Kidney (tissue), 14 donors: ENCODE measurements around the gene ZPBP2. TPM values are rescaled to one million over a fixed set of nuclear protein-coding genes. Genes with fewer than 3 reads are reported as not detected.
A peak's percentile ranks its signal among the peaks of the same experiment; 100 is the strongest.

ENCODE experiments used
- DNase-seq, 5 donors: peaks; one replicate each; pipeline ENCODE4 v3.0.0-alpha.2; 2013 to 2020
- FAIRE-seq: peaks from 2 replicates; lab custom pipeline; 2012; peaks lifted over from hg19 to GRCh38; lab: Jason Lieb, UNC
- H3K27ac ChIP-seq, 2 donors: one replicate each; pipeline ENCODE4 v1.7.0; 2013; ENCODE audit warnings: low read depth in 2 of 2, low read length in 2 of 2, inconsistent platforms in 1 of 2
- H3K27me3 ChIP-seq: one replicate; pipeline ENCODE4 v1.7.1; 2013; ENCODE audit warnings: low read length, inconsistent platforms; ENCODE audit not compliant: control insufficient read depth, insufficient read depth
- H3K36me3 ChIP-seq, 3 donors: one replicate each; pipeline versions ENCODE4 v1.7.0 to v1.7.1; 2013; ENCODE audit warnings: low read length in 3 of 3, control low read depth in 1 of 3, inconsistent platforms in 1 of 3; ENCODE audit not compliant: insufficient read depth in 3 of 3, control insufficient read depth in 2 of 3
- H3K4me1 ChIP-seq, 3 donors: one replicate each; pipeline versions ENCODE4 v1.7.0 to v1.7.1; 2013; ENCODE audit warnings: low read length in 3 of 3, inconsistent platforms in 1 of 3, low read depth in 1 of 3; ENCODE audit not compliant: control insufficient read depth in 2 of 3, insufficient read depth in 2 of 3
- H3K4me3 ChIP-seq, 3 donors: one replicate each; pipeline versions ENCODE4 v1.7.0 to v1.8.1; 2013; ENCODE audit warnings: low read length in 3 of 3, control low read depth in 1 of 3, inconsistent platforms in 1 of 3
- H3K9ac ChIP-seq, 3 donors: one replicate each; pipeline versions ENCODE4 v1.7.0 to v1.7.1; 2013; ENCODE audit warnings: low read length in 3 of 3, control low read depth in 1 of 3, inconsistent platforms in 1 of 3
- H3K9me3 ChIP-seq, 3 donors: one replicate each; pipeline versions ENCODE4 v1.7.0 to v1.7.1; 2013; ENCODE audit warnings: low read length in 3 of 3, control low read depth in 1 of 3, inconsistent platforms in 1 of 3; ENCODE audit not compliant: control insufficient read depth in 2 of 3, insufficient read depth in 1 of 3
- intact Hi-C: fragments of 100-400 bp; cut with DNase I; formaldehyde crosslinking; loops from one replicate; pipeline ENCODE4 v1.11.1; 2022
- polyA plus RNA-seq: library from polyadenylated mRNA; stranded (reverse); fragments of 350-450 nt; fragmentation: Illumina TruSeq; extraction: RNeasy Lipid Tissue Mini Kit (QIAGEN cat#74804); gene quantifications from one replicate; pipeline ENCODE4 v1.2.3, GENCODE V29; 2014; ENCODE audit warnings: low read depth, low replicate concordance; ENCODE audit not compliant: insufficient read depth
- total RNA-seq: library from RNA; stranded (reverse); fragmentation: NEBNext Ultra II Directional; extraction: Animal tissue kit (Norgen Biotek cat#: 25700); gene quantifications from one replicate; pipeline ENCODE4 v1.2.1, GENCODE V29; 2021
- TF ChIP-seq, protein P1 (sequence below): IDR thresholded peaks from 3 replicates; pipeline ENCODE4 v1.5.1; 2012; ENCODE audit warnings: mild to moderate bottlenecking, moderate library complexity, borderline replicate concordance; ENCODE audit not compliant: insufficient read depth; ENCODE audit errors: extremely low read depth
- donor health status: control.
- donor health status: control.
- donor health status: control.
- donor health status: control.
- donor health status: control.
- donor health status: DM: yes; HTN: yes; CAD: no.
- donor health status: Normal renal cell carcinoma (clear cell type).

The ZPBP2 gene
- total and polyA plus RNA-seq, 2 donors from 2014 or later, result not detected

DNA sequence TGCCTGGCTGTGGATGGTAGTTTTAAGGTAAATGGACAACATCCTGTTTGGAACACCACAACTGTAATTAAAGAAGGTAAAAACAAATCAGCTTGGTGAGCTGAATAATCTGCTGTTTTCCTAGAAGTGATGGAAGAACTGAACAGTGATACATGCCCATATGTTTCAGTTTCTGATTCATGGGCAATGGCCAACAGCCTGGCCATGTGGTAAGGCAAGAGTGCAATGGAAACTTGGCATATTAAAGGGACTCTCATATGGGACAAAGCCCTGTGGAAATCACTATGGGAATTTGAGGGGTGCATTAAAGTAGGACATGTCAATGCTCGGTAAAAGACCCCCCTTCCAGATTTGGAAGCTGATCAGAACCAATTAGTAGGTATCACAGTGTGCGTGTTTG lies 41.7 kb upstream of the ZPBP2 start:
- TF ChIP-seq, protein P1, sequence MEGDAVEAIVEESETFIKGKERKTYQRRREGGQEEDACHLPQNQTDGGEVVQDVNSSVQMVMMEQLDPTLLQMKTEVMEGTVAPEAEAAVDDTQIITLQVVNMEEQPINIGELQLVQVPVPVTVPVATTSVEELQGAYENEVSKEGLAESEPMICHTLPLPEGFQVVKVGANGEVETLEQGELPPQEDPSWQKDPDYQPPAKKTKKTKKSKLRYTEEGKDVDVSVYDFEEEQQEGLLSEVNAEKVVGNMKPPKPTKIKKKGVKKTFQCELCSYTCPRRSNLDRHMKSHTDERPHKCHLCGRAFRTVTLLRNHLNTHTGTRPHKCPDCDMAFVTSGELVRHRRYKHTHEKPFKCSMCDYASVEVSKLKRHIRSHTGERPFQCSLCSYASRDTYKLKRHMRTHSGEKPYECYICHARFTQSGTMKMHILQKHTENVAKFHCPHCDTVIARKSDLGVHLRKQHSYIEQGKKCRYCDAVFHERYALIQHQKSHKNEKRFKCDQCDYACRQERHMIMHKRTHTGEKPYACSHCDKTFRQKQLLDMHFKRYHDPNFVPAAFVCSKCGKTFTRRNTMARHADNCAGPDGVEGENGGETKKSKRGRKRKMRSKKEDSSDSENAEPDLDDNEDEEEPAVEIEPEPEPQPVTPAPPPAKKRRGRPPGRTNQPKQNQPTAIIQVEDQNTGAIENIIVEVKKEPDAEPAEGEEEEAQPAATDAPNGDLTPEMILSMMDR, result no peak
- no peak for DNase-seq
- intact Hi-C loops, result no loop called here
- no peak for FAIRE-seq
- H3K4me1 ChIP-seq, result peaks cover 0 to 4% (median 0%) of the 10 kb centered on the region in 3 donors
- no peaks in the 10 kb centered on the region for H3K36me3 ChIP-seq
- no peak overlapping the region for H3K27ac ChIP-seq
- H3K9ac ChIP-seq, result no peak overlapping the region
- peaks cover 0 to 9% (median 0%) of the 10 kb centered on the region in 3 donors for H3K9me3 ChIP-seq
- no peak overlapping the region for H3K4me3 ChIP-seq
- H3K27me3 ChIP-seq, result no peaks in the 10 kb centered on the region

DNA sequence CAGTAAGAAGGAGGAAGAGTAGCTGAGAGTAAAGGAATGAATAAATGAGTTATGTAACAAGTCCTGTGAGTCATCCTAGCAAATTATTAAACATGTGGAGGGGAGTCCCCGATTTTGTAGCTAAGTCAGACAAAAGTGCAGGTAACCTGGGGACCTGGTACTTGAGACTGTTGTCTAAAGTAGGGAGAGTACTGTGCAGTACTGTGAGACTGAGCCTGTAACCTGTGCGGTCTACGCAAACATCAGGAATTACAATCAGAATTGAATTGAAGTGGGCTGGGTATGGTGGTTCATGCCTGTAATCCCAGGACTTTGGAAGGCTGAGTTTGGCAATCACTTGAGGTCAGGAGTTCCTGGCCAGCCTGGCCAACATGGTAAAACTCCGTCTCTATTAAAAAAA lies 39.6 kb upstream of the ZPBP2 start:
- no peaks in the 10 kb centered on the region for H3K36me3 ChIP-seq
- peak overlapping the region in 1 of 3 donors; percentile 14 for H3K4me3 ChIP-seq
- H3K9me3 ChIP-seq, result peaks cover 0 to 7% (median 0%) of the 10 kb centered on the region in 3 donors
- TF ChIP-seq, protein P1, result no peak
- intact Hi-C loops, result no loop called here
- H3K4me1 ChIP-seq, result peaks cover 0 to 4% (median 0%) of the 10 kb centered on the region in 3 donors
- no peak overlapping the region for H3K27ac ChIP-seq
- H3K9ac ChIP-seq, result no peak overlapping the region
- H3K27me3 ChIP-seq, result no peaks in the 10 kb centered on the region
- no peak for FAIRE-seq
- DNase-seq, result no peak

DNA sequence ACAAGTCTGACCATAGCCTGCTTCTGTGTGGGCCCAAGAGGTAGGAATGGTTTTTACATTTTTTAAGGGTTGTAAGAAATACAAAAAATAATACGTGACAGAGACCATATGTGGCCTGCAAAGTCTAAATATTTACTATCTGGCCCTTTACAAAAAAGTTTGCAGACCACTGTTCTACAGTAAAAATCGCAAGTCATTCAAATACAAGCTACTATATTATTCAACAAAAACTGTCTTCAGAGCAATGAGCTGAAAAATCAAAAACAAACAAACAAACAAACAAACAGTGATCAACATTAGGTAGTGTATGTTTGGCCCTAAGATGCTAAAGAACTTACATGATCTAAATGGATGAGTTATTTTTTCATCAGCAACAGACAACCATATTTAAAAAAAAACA lies 36.4 kb upstream of the ZPBP2 start:
- DNase-seq, result no peak
- H3K9me3 ChIP-seq, result peaks cover 0 to 6% (median 0%) of the 10 kb centered on the region in 3 donors
- FAIRE-seq, result no peak
- no peak overlapping the region for H3K9ac ChIP-seq
- intact Hi-C loops, result no loop called here
- H3K27me3 ChIP-seq, result no peaks in the 10 kb centered on the region
- H3K36me3 ChIP-seq, result no peaks in the 10 kb centered on the region
- TF ChIP-seq, protein P1, result no peak
- peaks cover 0 to 4% (median 0%) of the 10 kb centered on the region in 3 donors for H3K4me1 ChIP-seq
- H3K4me3 ChIP-seq, result no peak overlapping the region
- no peak overlapping the region for H3K27ac ChIP-seq

GRCh38 chr17:39834017-39834416 lies 34.0 kb upstream of the ZPBP2 start:
- H3K9ac ChIP-seq, result no peak overlapping the region
- no peak for FAIRE-seq
- H3K4me1 ChIP-seq, result no peaks in the 10 kb centered on the region
- DNase-seq, result no peak
- H3K4me3 ChIP-seq, result no peak overlapping the region
- H3K9me3 ChIP-seq, result peaks cover 0 to 9% (median 0%) of the 10 kb centered on the region in 3 donors
- no peaks in the 10 kb centered on the region for H3K27me3 ChIP-seq
- intact Hi-C loops, result no loop called here
- TF ChIP-seq, protein P1, result no peak
- H3K36me3 ChIP-seq, result no peaks in the 10 kb centered on the region
- H3K27ac ChIP-seq, result no peak overlapping the region
